ENCODE measurements around the gene PSD4.
A peak's percentile ranks its signal among the peaks of the same experiment; 100 is the strongest.

Gene PSD4

GRCh38 chr2:113196839-113197238 is 23.1 kb downstream of the PSD4 start:
- no peaks in the 10 kb centered on the region for H3K9me2 ChIP-seq (replicated peaks; ENCODE audit: insufficient read depth, low read length)
- H3K27ac ChIP-seq (ENCODE audit: low read length), result no peak overlapping the region
- no peaks in the 10 kb centered on the region for H3K9me3 ChIP-seq (replicated peaks; ENCODE audit: insufficient read depth, low read length)
- no peaks in the 10 kb centered on the region for H3K79me2 ChIP-seq (ENCODE audit: low read length)
- H3K9ac ChIP-seq (ENCODE audit: low read length), result no peak overlapping the region
- no peaks in the 10 kb centered on the region for H3K4me1 ChIP-seq (ENCODE audit: low read length)
- no peaks in the 10 kb centered on the region for H4K20me1 ChIP-seq (ENCODE audit: insufficient read depth, low read length)
- no peaks in the 10 kb centered on the region for H3F3A ChIP-seq (ENCODE audit: insufficient read depth, low read length)
- no peak overlapping the region for H2AFZ ChIP-seq (ENCODE audit: low read length)
- no peak overlapping the region for H3K4me2 ChIP-seq (ENCODE audit: low read depth, low read length)
- H3K27me3 ChIP-seq (replicated peaks; ENCODE audit: insufficient read depth, low read length), result no peaks in the 10 kb centered on the region
- DNase-seq, result no peak
- TF ChIP-seq EZH2phosphoT487 (IDR thresholded peaks at IDR 0.05; ENCODE audit: low read length), result no peak
- no peak for TF ChIP-seq EZH2 (optimal IDR thresholded peaks at IDR 0.05; ENCODE audit: low read depth, low read length)
- TF ChIP-seq CTCF (IDR thresholded peaks at IDR 0.05; ENCODE audit: low read length), result no peak
- no peak overlapping the region for H3K4me3 ChIP-seq (ENCODE audit: low read length)
- peaks cover 7% of the 10 kb centered on the region; the same call in 1 of the 2 replicates for H3K36me3 ChIP-seq (replicated peaks; ENCODE audit: insufficient read depth, low read length)

- no peaks in the 10 kb centered on the region for H3K9me3 ChIP-seq (replicated peaks; ENCODE audit: insufficient read depth, low read length)
- no peaks in the 10 kb centered on the region for H3K27me3 ChIP-seq (replicated peaks; ENCODE audit: insufficient read depth, low read length)
- H2AFZ ChIP-seq (ENCODE audit: low read length), result no peak overlapping the region
- no peaks in the 10 kb centered on the region for H4K20me1 ChIP-seq (ENCODE audit: insufficient read depth, low read length)
- no peak for DNase-seq
- no peak overlapping the region for H3K4me2 ChIP-seq (ENCODE audit: low read depth, low read length)
- H3K79me2 ChIP-seq (ENCODE audit: low read length), result no peaks in the 10 kb centered on the region
- H3K36me3 ChIP-seq (replicated peaks; ENCODE audit: insufficient read depth, low read length), result peaks cover 7% of the 10 kb centered on the region; the same call in 1 of the 2 replicates
- H3F3A ChIP-seq (ENCODE audit: insufficient read depth, low read length), result 0 out of 2 replicates have a peak, but pooled peaks cover 2% of the 10 kb centered on the region
- H3K9ac ChIP-seq (ENCODE audit: low read length), result no peak overlapping the region
- no peaks in the 10 kb centered on the region for H3K4me1 ChIP-seq (ENCODE audit: low read length)
- no peak overlapping the region for H3K4me3 ChIP-seq (ENCODE audit: low read length)
- H3K27ac ChIP-seq (ENCODE audit: low read length), result no peak overlapping the region
- no peak for TF ChIP-seq EZH2 (optimal IDR thresholded peaks at IDR 0.05; ENCODE audit: low read depth, low read length)
- TF ChIP-seq CTCF (IDR thresholded peaks at IDR 0.05; ENCODE audit: low read length), result no peak
- no peak for TF ChIP-seq EZH2phosphoT487 (IDR thresholded peaks at IDR 0.05; ENCODE audit: low read length)
- H3K9me2 ChIP-seq (replicated peaks; ENCODE audit: insufficient read depth, low read length), result no peaks in the 10 kb centered on the region
Measured at GRCh38 chr2:113197347-113198047, 23.7 kb downstream of the PSD4 start.

GRCh38 chr2:113198048-113198789 is 24.4 kb downstream of the PSD4 start:
- Histone ChIP-seq H3K4me3 (ENCODE audit: low read length) (peak overlapping the region; percentile 40; the same call in 1 of the 2 replicates), H3F3A (ENCODE audit: insufficient read depth, low read length) (0 out of 2 replicates have a peak, but pooled peaks cover 2% of the 10 kb centered on the region), H3K79me2 (ENCODE audit: low read length) (no peaks in the 10 kb centered on the region), H2AFZ (ENCODE audit: low read length) (no peak overlapping the region), H3K27ac (ENCODE audit: low read length) (no peak overlapping the region), H3K9me3 (replicated peaks; ENCODE audit: insufficient read depth, low read length) (no peaks in the 10 kb centered on the region), H3K9me2 (replicated peaks; ENCODE audit: insufficient read depth, low read length) (no peaks in the 10 kb centered on the region), H3K27me3 (replicated peaks; ENCODE audit: insufficient read depth, low read length) (no peaks in the 10 kb centered on the region), H3K36me3 (replicated peaks; ENCODE audit: insufficient read depth, low read length) (peaks cover 1% of the 10 kb centered on the region), H4K20me1 (ENCODE audit: insufficient read depth, low read length) (no peaks in the 10 kb centered on the region), H3K4me2 (ENCODE audit: low read depth, low read length) (peak overlapping the region; percentile 45; the same call in 1 of the 2 replicates), H3K9ac (ENCODE audit: low read length) (no peak overlapping the region), H3K4me1 (ENCODE audit: low read length) (no peaks in the 10 kb centered on the region)
- no peak for DNase-seq
- no peak for TF ChIP-seq CTCF (IDR thresholded peaks at IDR 0.05; ENCODE audit: low read length)
- TF ChIP-seq EZH2phosphoT487 (IDR thresholded peaks at IDR 0.05; ENCODE audit: low read length), result no peak
- no peak for TF ChIP-seq EZH2 (optimal IDR thresholded peaks at IDR 0.05; ENCODE audit: low read depth, low read length)
